Neutrophil (primary cell): ENCODE results near the gene MCM8.

Experiments
- H3K27ac ChIP-seq: fragments of 200-600 bp; sonication (generic); 2 replicates; pipeline ENCODE4 v1.5.1; 2016; ENCODE audit warnings: mild to moderate bottlenecking, moderate library complexity
- H3K27me3 ChIP-seq: fragments of 200-600 bp; sonication (generic); 2 replicates; pipeline ENCODE4 v1.6.0; 2016; ENCODE audit warnings: mild to moderate bottlenecking
- H3K36me3 ChIP-seq: fragments of 200-600 bp; sonication (generic); 2 replicates; pipeline ENCODE4 v1.5.1; 2017
- H3K4me1 ChIP-seq, 2 experiments: fragments of 200-600 bp in 1 of 2; sonication (generic) in 1 of 2; 1 replicate in 1 of 2; 2 replicates in 1 of 2; pipeline versions ENCODE4 v1.5.1 to v1.6.1; 2013 to 2016; ENCODE audit warnings: low read depth in 1 of 2, low read length in 1 of 2, mild to moderate bottlenecking in 1 of 2, moderate library complexity in 1 of 2; ENCODE audit not compliant: control insufficient read depth in 1 of 2, insufficient read depth in 1 of 2
- H3K4me3 ChIP-seq, 2 experiments: fragments of 200-600 bp in 1 of 2; sonication (generic) in 1 of 2; 1 replicate in 1 of 2; 2 replicates in 1 of 2; pipeline ENCODE4 v1.5.1; 2013 to 2016; ENCODE audit warnings: low read depth in 1 of 2, low read length in 1 of 2, mild to moderate bottlenecking in 1 of 2, moderate library complexity in 1 of 2
- H3K9me3 ChIP-seq: fragments of 200-600 bp; sonication (generic); 2 replicates; pipeline ENCODE4 v1.5.1; 2016
- CTCF ChIP-seq: fragments of 200-600 bp; sonication (generic); IDR thresholded peaks from 2 replicates; pipeline ENCODE4 v1.5.1; 2016; ENCODE audit warnings: antibody characterized with exemption

The MCM8 gene

GRCh38 chr20:6000871-6001270 is 50.4 kb downstream of the MCM8 start:
- no peak for TF ChIP-seq CTCF
- H3K4me3 ChIP-seq = no peak overlapping the region
- no peaks in the 10 kb centered on the region for H3K9me3 ChIP-seq
- no peaks in the 10 kb centered on the region for H3K36me3 ChIP-seq
- no peaks in the 10 kb centered on the region for H3K27me3 ChIP-seq
- peaks cover 32 to 33% of the 10 kb centered on the region in 2 experiments for H3K4me1 ChIP-seq
- H3K27ac ChIP-seq = no peak overlapping the region

- peak overlapping the region; percentile 79 for H3K27ac ChIP-seq
Observed at GRCh38 chr20:6006603-6006949, 56.1 kb downstream of the MCM8 start.

GRCh38 chr20:6007094-6007528 is 56.7 kb downstream of the MCM8 start:
- H3K4me1 ChIP-seq = peaks cover 32 to 39% of the 10 kb centered on the region in 2 experiments
- no peaks in the 10 kb centered on the region for H3K27me3 ChIP-seq
- peak overlapping the region; percentile 79 for H3K27ac ChIP-seq
- no peaks in the 10 kb centered on the region for H3K9me3 ChIP-seq
- peak overlapping the region; percentile 82 to 89 for H3K4me3 ChIP-seq
- H3K36me3 ChIP-seq = peaks cover 6% of the 10 kb centered on the region
- TF ChIP-seq CTCF = no peak

More at GRCh38 chr20:6006603-6006949, 56.1 kb downstream of the MCM8 start:
- no peaks in the 10 kb centered on the region for H3K27me3 ChIP-seq
- H3K4me3 ChIP-seq = peak overlapping the region; percentile 82 to 89
- peaks cover 32 to 39% of the 10 kb centered on the region in 2 experiments for H3K4me1 ChIP-seq
- H3K9me3 ChIP-seq = no peaks in the 10 kb centered on the region
- peaks cover 1% of the 10 kb centered on the region for H3K36me3 ChIP-seq
- no peak for TF ChIP-seq CTCF

GRCh38 chr20:6007529-6008103 is 57.2 kb downstream of the MCM8 start:
- Histone ChIP-seq H3K36me3 (peaks cover 10% of the 10 kb centered on the region), H3K4me3 (peak overlapping the region; percentile 82 to 89), H3K27me3 (no peaks in the 10 kb centered on the region), H3K9me3 (no peaks in the 10 kb centered on the region), H3K27ac (peak overlapping the region; percentile 79), H3K4me1 (peaks cover 32 to 39% of the 10 kb centered on the region in 2 experiments)
- no peak for TF ChIP-seq CTCF

GRCh38 chr20:6008254-6008653 is 57.8 kb downstream of the MCM8 start:
- Histone ChIP-seq H3K27ac (peak overlapping the region; percentile 79), H3K4me1 (peaks cover 32 to 39% of the 10 kb centered on the region in 2 experiments), H3K27me3 (no peaks in the 10 kb centered on the region), H3K4me3 (peak overlapping the region; percentile 16 to 89), H3K36me3 (peaks cover 16% of the 10 kb centered on the region), H3K9me3 (no peaks in the 10 kb centered on the region)
- TF ChIP-seq CTCF = no peak
